GM21360 (cell line): Measurements from ENCODE around the gene NOTCH1.
"Not testable (repeated sequence)": the region's sequence is repeated elsewhere in the genome, so short reads cannot be mapped to it uniquely, and the experiment has no call there.

ENCODE experiments used
- ATAC-seq: cut with Tn5 transposase; IDR thresholded peaks from one replicate; pipeline ENCODE4 v1.9.1; 2021; ENCODE audit warnings: mild to moderate bottlenecking, moderate library complexity; ENCODE audit not compliant: unreplicated experiment

Gene NOTCH1

GRCh38 chr9:136545965-136546696 lies at the start of gene NOTCH1:
NOTCH1 (minus strand) TSS chr9:136546048; CDS start chr9:136545786, 262 bp downstream.
- ATAC-seq = peak; percentile 64

DNA sequence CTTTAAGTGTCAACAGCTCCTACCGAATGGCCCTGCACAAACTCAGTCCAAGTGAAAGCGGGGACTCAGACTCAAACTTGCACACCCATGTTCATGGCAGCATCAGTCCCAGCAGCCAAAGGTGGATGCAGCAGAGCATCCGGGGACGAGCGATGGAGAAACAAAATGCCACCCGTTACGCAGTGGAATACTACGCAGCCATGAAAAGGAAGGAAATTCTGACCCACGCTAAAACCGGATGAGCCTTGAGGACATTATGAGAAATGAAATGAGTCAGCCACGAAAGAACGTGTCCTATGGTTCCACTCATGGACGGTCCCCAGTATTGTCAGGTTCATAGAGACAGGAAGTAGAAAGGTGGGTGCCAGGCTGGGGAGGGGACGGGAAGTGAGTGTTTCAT lies 48.6 kb upstream of the NOTCH1 start:
- no peak for ATAC-seq

DNA sequence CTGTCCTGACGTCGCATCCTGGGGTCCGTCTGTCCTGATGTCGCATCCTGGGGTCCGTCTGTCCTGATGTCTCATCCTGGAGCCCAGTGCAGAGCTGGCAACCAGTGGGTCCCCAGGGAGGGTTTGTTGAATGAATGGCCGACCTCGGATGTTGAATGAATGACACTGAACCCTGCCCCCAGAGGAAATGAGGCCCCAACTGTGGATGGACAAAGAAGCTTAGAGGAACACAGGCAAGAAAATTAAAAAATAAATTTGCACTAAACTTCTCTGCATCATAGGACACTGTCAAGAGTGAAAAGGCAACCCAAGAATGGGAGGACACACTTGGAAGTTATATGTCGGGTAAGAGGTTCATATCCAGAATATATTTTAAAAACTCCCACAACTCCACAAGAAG lies 47.7 kb upstream of the NOTCH1 start:
- no peak for ATAC-seq

DNA sequence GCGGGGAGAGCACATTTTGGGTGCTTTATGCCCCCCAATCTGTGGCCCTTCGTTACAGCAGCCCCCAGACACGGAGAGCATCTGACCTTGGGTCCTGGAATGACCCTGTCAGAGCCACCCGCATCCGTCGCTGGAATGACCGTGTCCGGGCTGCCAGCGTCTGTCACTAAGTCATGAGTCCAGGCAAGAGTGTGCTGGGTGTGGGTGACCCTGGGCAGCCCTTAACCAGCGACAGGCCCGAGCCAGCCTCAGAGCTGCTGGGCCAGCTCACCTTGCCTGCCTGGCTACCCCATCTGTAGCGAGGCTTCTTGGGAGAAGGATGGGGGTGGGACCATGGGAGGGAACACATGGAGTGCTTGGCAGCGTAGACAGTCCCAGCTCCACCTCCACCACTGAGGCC lies 46.8 kb upstream of the NOTCH1 start:
- no peak for ATAC-seq

GRCh38 chr9:136590821-136591752 lies 45.2 kb upstream of the NOTCH1 start:
- no peak for ATAC-seq

DNA sequence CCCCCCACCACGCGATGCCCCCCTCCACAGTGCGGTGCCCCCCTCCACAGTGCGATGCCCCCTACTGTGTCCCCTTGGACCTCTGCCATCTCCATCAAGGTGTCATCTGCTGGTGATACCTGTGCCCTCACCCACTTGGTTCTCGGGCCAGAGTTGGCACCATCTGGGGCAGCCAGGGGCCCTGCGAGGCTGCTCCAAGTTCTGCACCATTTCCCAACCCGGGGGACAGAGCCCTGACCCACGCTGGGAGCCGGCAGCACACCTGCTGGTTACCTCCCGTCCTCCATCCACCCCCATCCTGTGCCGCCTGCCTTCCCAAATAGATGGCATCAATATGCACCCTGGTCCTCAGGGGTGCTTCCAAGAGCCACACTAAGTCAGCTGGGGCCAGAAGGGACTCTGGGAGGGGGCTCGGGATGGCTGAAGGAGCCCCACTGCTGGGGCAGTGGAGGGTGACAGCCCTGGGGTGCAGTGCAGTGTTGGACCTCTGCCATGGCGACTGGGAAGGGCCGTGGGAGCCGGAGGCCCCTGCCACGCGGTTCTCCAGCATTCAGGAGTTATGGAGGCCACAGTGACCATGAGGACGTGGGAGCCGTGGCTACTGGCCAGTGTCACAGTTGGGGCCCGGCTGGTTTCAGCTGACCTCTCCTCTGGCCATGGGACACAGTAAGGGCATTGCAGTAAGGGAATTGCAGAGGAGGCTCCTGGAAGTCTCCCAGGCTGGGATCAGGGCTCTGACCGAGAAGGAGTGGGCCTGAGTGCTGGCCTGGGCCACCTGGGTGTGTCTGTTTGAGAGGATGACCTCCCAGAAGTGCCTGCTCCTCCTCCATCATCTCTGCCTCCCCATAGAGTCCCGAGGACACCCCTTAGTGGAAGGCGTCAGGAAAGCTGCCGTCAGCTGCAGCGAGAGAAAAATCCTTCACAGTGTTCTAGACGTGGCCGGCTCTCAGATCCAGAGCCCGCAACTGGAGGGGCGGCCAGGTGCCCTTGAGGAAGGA lies 44.2 kb upstream of the NOTCH1 start:
- no peak for ATAC-seq

- ATAC-seq = no peak
Observed at GRCh38 chr9:136588663-136589464, 43.0 kb upstream of the NOTCH1 start.

GRCh38 chr9:136587944-136588662 lies 42.3 kb upstream of the NOTCH1 start:
- no peak for ATAC-seq

DNA sequence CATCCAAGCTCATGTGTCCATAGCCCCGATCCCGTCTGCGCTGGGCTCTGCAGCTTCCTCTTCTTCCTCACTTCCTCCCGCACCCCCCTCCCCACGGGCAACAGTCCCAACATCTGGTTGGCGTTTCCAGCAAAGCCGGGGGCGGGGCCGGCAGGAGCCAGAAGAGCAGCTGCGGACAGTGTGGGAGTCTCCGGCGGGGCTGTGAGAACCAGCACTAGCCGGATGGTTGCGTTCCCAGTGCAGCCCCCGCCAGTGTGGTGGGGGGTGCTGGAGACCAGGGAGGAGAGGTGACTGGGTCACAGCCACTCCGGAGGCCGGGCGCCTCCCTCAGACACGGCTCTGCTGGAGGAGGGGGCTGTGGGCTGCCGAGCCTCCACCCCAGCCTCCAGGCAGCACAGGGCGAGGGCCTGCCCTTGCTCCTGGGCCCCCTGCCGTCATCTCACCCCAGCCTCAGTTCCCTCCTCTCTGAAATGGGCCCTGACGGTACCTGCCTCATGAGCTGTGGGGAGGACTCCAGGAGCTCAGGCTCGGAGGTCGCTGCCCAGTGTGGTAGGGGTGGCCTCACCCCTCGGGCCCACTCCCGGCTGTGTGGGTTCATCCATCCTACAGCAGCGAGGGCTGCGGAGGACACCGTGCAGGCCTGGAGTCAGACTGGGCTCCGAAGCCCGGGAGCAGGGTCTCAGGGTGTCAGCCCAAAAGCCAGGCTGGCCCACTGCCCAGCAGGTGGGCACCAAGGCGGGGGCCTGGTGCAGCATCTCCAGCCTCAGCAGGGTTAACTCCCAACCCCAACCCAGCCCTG lies 41.5 kb upstream of the NOTCH1 start:
- no peak for ATAC-seq

DNA sequence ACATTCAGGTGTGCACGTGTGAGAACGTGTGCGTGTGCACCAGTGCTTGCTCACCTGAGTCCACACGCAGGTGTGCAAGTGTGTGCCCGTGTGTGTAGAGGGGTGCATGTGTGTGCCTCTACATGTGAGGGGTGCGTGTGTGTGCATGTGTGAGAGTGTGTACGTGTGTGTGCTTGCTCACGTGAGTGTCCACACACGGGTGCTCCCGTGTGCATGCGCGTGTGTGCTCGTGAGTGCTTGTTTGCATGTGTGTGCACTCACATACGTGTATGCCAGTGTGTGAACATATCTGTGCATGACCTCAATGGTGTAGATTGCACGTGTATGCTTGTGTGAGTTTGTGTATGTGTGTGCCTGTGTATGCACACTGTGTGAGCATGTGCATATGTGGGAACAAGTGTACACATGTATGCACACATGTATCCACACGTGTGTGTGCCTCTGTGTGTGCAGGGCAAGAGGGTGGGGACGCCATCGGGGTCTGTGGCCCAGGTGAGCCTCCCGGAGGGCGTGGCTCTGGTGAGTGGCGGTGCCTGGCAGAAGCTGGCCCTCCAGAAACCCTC lies 40.6 kb upstream of the NOTCH1 start:
- ATAC-seq = no peak

- no peak for ATAC-seq
Observed at GRCh38 chr9:136585531-136586120, 39.8 kb upstream of the NOTCH1 start.

- no peak for ATAC-seq
Observed at GRCh38 chr9:136584934-136585333, 39.1 kb upstream of the NOTCH1 start.

GRCh38 chr9:136584401-136584932 lies 38.6 kb upstream of the NOTCH1 start:
- no peak for ATAC-seq

DNA sequence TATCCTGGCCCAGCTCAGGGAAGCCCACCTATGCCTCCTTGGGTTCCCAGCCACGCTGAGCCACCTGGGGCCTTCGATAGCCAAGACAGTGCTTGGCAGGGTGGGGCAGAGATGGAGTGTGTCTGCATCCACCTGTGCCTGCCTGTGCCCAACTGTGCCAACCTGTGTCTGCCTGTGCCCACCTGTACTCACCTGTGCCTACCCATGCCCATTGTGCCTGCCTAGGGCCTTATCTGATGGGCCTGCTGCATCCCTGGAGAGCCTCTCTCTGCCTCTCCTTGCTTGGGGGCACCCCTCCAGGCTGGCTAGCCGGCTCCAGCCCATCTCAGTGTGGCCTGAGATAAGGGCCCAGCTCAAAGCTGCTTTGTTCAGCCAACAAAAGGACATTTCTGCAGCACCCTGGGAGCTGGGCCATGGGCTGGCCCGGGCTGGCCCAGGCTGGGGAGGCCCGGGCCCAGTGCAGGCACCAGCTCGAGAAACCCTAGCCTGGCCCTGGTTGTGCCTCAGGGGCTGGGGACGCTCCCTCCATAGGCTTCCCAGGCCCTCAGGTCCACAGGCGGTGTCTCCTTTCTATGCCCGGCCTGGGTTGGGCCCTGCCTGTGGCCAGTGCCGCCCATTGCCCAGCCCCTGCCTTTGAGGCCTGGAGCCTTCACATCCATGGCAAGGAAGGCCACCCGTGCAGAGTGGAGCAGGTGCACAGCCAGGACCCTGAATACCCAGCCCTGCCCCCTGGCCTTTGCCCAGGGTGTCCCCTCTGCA lies 37.3 kb upstream of the NOTCH1 start:
- no peak for ATAC-seq

GRCh38 chr9:136581614-136582447 lies 36.0 kb upstream of the NOTCH1 start:
- ATAC-seq = no peak

- not testable (repeated sequence) for ATAC-seq
Observed at GRCh38 chr9:136579650-136580219, 33.9 kb upstream of the NOTCH1 start.
